K562 (cell line): ENCODE measurements around the gene BICD1. TPM values are rescaled to one million over a fixed set of nuclear protein-coding genes. Genes with fewer than 3 reads are reported as not detected.

ENCODE experiments used
- ATAC-seq: fragments of 200-7000 bp; cut with Tn5 transposase; 3 replicates; pipeline ENCODE4 v1.9.1; 2020; ENCODE audit warnings: moderate library complexity
- BruUV-seq: library from RNA; stranded (reverse); fragments of 400-500 nt; replicated peaks from 2 replicates; lab custom pipeline; 2021; lab: Mats Ljungman, UMichigan
- CTCF ChIA-PET: fragments of 300-600 bp; formaldehyde crosslinking; extraction: SDS; loops from one replicate; lab custom pipeline; 2021; ENCODE audit warnings: low intra/inter-chr PET ratio; lab: Yijun Ruan, JAX
- POLR2A ChIA-PET: fragments of 300-600, 350-650 bp; sonication (Branson Sonifier 250); formaldehyde crosslinking; extraction: SDS; loops from one replicate; lab custom pipeline; 2021; ENCODE audit warnings: antibody characterized with exemption, inconsistent platforms; lab: Yijun Ruan, JAX
- DNase-seq, 4 experiments: peaks; one replicate each; pipeline versions ENCODE4 v3.0.0 to v3.0.0-alpha.2; 2011 to 2018; ENCODE audit warnings: low spot score in 3 of 4, mixed read lengths in 3 of 4; ENCODE audit errors: extremely low read depth in 1 of 4
- FAIRE-seq: peaks from 2 replicates; lab custom pipeline; 2011; peaks lifted over from hg19 to GRCh38; lab: Jason Lieb, UNC
- H2AFZ ChIP-seq: 2 replicates; pipeline ENCODE4 v1.6.0; 2011; ENCODE audit warnings: low read depth, low read length, control low read depth, inconsistent platforms
- H3K27ac ChIP-seq: fragments of 200-600 bp; 3 replicates; pipeline ENCODE4 v1.8.0; 2011; ENCODE audit warnings: low read depth, mild to moderate bottlenecking, control low read depth, inconsistent platforms, low read length, moderate library complexity, mixed read lengths; ENCODE audit errors: extremely low read depth
- H3K27me3 ChIP-seq, 2 experiments: fragments of 300-600 bp in 1 of 2; 2 replicates in 1 of 2; 3 replicates in 1 of 2; pipeline versions ENCODE4 v1.6.0 to v1.8.0; 2011; ENCODE audit warnings: inconsistent platforms in 2 of 2, low read length in 2 of 2, mild to moderate bottlenecking in 1 of 2, mixed read lengths in 1 of 2, moderate library complexity in 1 of 2; ENCODE audit not compliant: control insufficient read depth in 2 of 2, insufficient read depth in 2 of 2
- H3K36me3 ChIP-seq: fragments of 300-600 bp; 3 replicates; pipeline ENCODE4 v1.8.0; 2011; ENCODE audit warnings: mild to moderate bottlenecking, low read length, inconsistent platforms; ENCODE audit not compliant: control insufficient read depth, insufficient read depth
- H3K4me1 ChIP-seq, 2 experiments: fragments of 200-600 bp in 1 of 2; replicated peaks in 1 of 2; 2 replicates in 1 of 2; 3 replicates in 1 of 2; pipeline versions ENCODE4 v1.5.1 to v1.8.0; 2011; ENCODE audit warnings: inconsistent platforms in 2 of 2, low read length in 2 of 2, mild to moderate bottlenecking in 1 of 2, mixed read lengths in 1 of 2, moderate library complexity in 1 of 2; ENCODE audit not compliant: control insufficient read depth in 2 of 2, insufficient read depth in 2 of 2
- H3K4me2 ChIP-seq: 2 replicates; pipeline ENCODE4 v1.6.1; 2011; ENCODE audit warnings: low read length, control low read depth, inconsistent platforms, mixed read lengths; ENCODE audit not compliant: insufficient read depth
- H3K4me3 ChIP-seq: fragments of 200-600 bp; sonication (generic), shearing (Covaris generic); 2 replicates; pipeline ENCODE4 v1.5.1; 2016; ENCODE audit warnings: control low read depth, inconsistent platforms
- H3K79me2 ChIP-seq: fragments of 200-600 bp; 3 replicates; pipeline ENCODE4 v1.8.0; 2011; ENCODE audit warnings: low read length, inconsistent platforms; ENCODE audit not compliant: control insufficient read depth, insufficient read depth
- H3K9ac ChIP-seq, 2 experiments: 2 replicates each; pipeline versions ENCODE4 v1.6.0 to v1.6.1; 2011; ENCODE audit warnings: low read depth in 2 of 2, low read length in 2 of 2, control low read depth in 1 of 2, inconsistent platforms in 1 of 2, mild to moderate bottlenecking in 1 of 2, mixed read lengths in 1 of 2; ENCODE audit not compliant: insufficient read depth in 1 of 2
- H3K9me1 ChIP-seq: one replicate; pipeline ENCODE4 v1.6.0; 2011; ENCODE audit warnings: inconsistent platforms, mild to moderate bottlenecking, low read length, moderate library complexity; ENCODE audit not compliant: control insufficient read depth, insufficient read depth
- H3K9me3 ChIP-seq: replicated peaks from 2 replicates; pipeline ENCODE4 v1.5.1; 2011; ENCODE audit warnings: low read depth, low read length, inconsistent platforms; ENCODE audit not compliant: control insufficient read depth, insufficient read depth
- H4K20me1 ChIP-seq: replicated peaks from 2 replicates; pipeline ENCODE4 v1.6.1; 2011; ENCODE audit warnings: low read length, inconsistent platforms, mixed read lengths; ENCODE audit not compliant: control insufficient read depth, insufficient read depth
- CXXC5 ChIP-seq: fragments of 250-450 bp; sonication (Bioruptor Pico); IDR thresholded peaks from 2 replicates; pipeline ENCODE4 v1.8.0; 2022; ENCODE audit warnings: inconsistent platforms, mild to moderate bottlenecking, moderate library complexity
- ESRRB ChIP-seq: fragments of 250-450 bp; sonication (Bioruptor Pico); IDR thresholded peaks from 2 replicates; pipeline ENCODE4 v1.5.0; 2020; ENCODE audit warnings: mild to moderate bottlenecking, moderate library complexity, borderline replicate concordance
- EZH2 ChIP-seq: IDR thresholded peaks from 2 replicates; pipeline ENCODE4 v1.6.1; 2012; ENCODE audit warnings: low read depth, mild to moderate bottlenecking, inconsistent platforms, low read length, borderline replicate concordance
- IRF2 ChIP-seq: sonication (generic); formaldehyde crosslinking; IDR thresholded peaks from 2 replicates; pipeline ENCODE4 v1.8.1; 2022; ENCODE audit warnings: mild to moderate bottlenecking, missing genetic modification reagents
- KDM5B ChIP-seq: fragments of 200-600 bp; sonication (generic); IDR thresholded peaks from 2 replicates; pipeline ENCODE4 v1.6.1; 2012; ENCODE audit warnings: low read depth, mild to moderate bottlenecking, moderate library complexity, low read length, control low read depth, inconsistent platforms; ENCODE audit not compliant: insufficient replicate concordance
- MEIS2 ChIP-seq: fragments of 450-650 bp; IDR thresholded peaks from 2 replicates; pipeline ENCODE4 v1.6.1; 2014; ENCODE audit warnings: mild to moderate bottlenecking; ENCODE audit not compliant: partially characterized antibody
- RBM39 ChIP-seq: fragments of 200-400 bp; formaldehyde crosslinking; optimal IDR thresholded peaks from 2 replicates; pipeline ENCODE3; 2018; ENCODE audit warnings: low read depth, low read length
- ZBTB8A ChIP-seq: fragments of 450-650 bp; IDR thresholded peaks from 2 replicates; pipeline ENCODE4 v1.6.1; 2018; ENCODE audit warnings: mild to moderate bottlenecking, moderate library complexity; ENCODE audit not compliant: partially characterized antibody
- ZNF174 ChIP-seq: fragments of 250-450 bp; sonication (Bioruptor Pico); IDR thresholded peaks from 2 replicates; pipeline ENCODE4 v1.4.0; 2020; ENCODE audit warnings: mild to moderate bottlenecking
- in situ Hi-C: fragments of 300-500 bp; cut with MboI; formaldehyde crosslinking; loops from 4 replicates; pipeline ENCODE4 v1.15.0; 2018; ENCODE audit warnings: inconsistent platforms, mixed read lengths
- intact Hi-C: fragments of 100-400 bp; cut with micrococcal nuclease; formaldehyde crosslinking; loops from 2 replicates; pipeline ENCODE4 v1.14.2; 2022
- polyA plus RNA-seq, 8 experiments: library from polyadenylated mRNA; depleted of rRNA in 4 of 8; stranded (reverse) in 5 of 8; unstranded in 3 of 8; fragments of >200 nt; fragmentation: Nextera tagmentation in 2 of 8; fragmentation: Illumina TruSeq in 1 of 8; extraction: Ambion mirVana in 2 of 8; extraction: Trizol in 1 of 8; gene quantifications; 2 replicates each; pipeline versions ENCODE4 v1.2.1 to v1.2.3, GENCODE V29; 2011 to 2014; ENCODE audit warnings: inconsistent platforms in 1 of 8, missing spikeins in 1 of 8
- total RNA-seq, 7 experiments: library from RNA; depleted of rRNA in 6 of 7; stranded (reverse); fragments of >200 nt in 6 of 7; fragmentation: Illumina TruSeq in 2 of 7; extraction: Trizol in 2 of 7; gene quantifications; 2 replicates each; pipeline versions ENCODE4 v1.2.1 to v1.2.3, GENCODE V29; 2011 to 2021; ENCODE audit warnings: low replicate concordance in 1 of 7
- TF ChIP-seq, protein P1 (sequence below): fragments of 450-650 bp; formaldehyde crosslinking; IDR thresholded peaks from 2 replicates; pipeline ENCODE4 v1.4.0; 2020; ENCODE audit warnings: mild to moderate bottlenecking, moderate library complexity
- TF ChIP-seq, protein P2 (sequence below), 2 experiments: fragments of 450-650 bp; IDR thresholded peaks; 2 replicates each; pipeline ENCODE4 v1.6.1; 2018; ENCODE audit warnings: mild to moderate bottlenecking in 2 of 2, low read depth in 1 of 2; ENCODE audit not compliant: partially characterized antibody in 2 of 2
- TF ChIP-seq, protein P3 (sequence below): fragments of 150-350 bp; conservative IDR thresholded peaks from 2 replicates; pipeline ENCODE4 v1.6.1; 2014; ENCODE audit warnings: low read length
- TF ChIP-seq, protein P4 (sequence below): fragments of 250-450 bp; sonication (Bioruptor Pico); IDR thresholded peaks from 2 replicates; pipeline ENCODE4 v1.8.0; 2022; ENCODE audit warnings: inconsistent platforms, mild to moderate bottlenecking, moderate library complexity, borderline replicate concordance

BICD1 gene
- total and polyA plus RNA-seq, 9 of the 15 experiments (the other 6 are each of a cell fraction or from before 2014, with no cell fraction given): 3.5 to 21.1 (median 12.5) TPM

DNA sequence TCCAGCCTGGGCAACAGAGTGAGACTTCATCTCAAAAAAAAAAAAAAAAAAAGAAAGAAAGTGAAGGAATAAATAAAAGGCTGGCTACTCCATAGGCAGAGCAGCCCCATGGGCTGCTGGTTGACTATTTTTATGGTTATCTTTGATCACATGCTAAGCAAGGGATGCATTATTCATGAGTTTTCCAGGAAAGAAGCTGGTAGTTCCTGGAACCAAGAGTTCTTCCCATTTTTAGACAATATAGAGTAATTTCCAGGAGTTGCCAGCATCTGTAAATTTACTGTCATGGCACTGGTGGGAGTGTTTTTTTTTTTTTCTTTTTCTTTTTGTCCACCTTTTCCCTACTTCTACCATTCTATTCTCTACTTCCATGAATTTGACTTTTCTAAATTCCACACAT is 316.9 kb downstream of the BICD1 start:
- Histone ChIP-seq H2AFZ (no peak overlapping the region), H3K9me1 (no peaks in the 10 kb centered on the region), H3K27me3 (no peaks in the 10 kb centered on the region), H3K4me1 (no peaks in the 10 kb centered on the region; a peak in 1 of 5 replicates), H3K9ac (no peak overlapping the region), H3K27ac (no peak overlapping the region), H4K20me1 (no peaks in the 10 kb centered on the region), H3K4me2 (no peak overlapping the region), H3K79me2 (no peaks in the 10 kb centered on the region), H3K4me3 (no peak overlapping the region), H3K36me3 (no peaks in the 10 kb centered on the region), H3K9me3 (no peaks in the 10 kb centered on the region)
- intact Hi-C loops: no loop called here
- in situ Hi-C loops: no loop called here
- FAIRE-seq (no peak), DNase-seq (peak in 1 of 4 experiments; percentile 47), ATAC-seq (peak; percentile 55; the same call in 2 of the 3 replicates)
- CTCF ChIA-PET: no interaction called here
- BruUV-seq: no TSS peak
- POLR2A ChIA-PET: interaction anchor here (1.5 kb wide), 1 partner anchor 11 kb away, joined by 3 read pairs; no protein-coding TSS in a partner anchor
- TF ChIP-seq IRF2 (CRISPR knock-in tag): no peak
- TF ChIP-seq ESRRB (CRISPR knock-in tag): no peak
- TF ChIP-seq EZH2: no peak
- no peak for TF ChIP-seq KDM5B
- TF ChIP-seq, protein P1, sequence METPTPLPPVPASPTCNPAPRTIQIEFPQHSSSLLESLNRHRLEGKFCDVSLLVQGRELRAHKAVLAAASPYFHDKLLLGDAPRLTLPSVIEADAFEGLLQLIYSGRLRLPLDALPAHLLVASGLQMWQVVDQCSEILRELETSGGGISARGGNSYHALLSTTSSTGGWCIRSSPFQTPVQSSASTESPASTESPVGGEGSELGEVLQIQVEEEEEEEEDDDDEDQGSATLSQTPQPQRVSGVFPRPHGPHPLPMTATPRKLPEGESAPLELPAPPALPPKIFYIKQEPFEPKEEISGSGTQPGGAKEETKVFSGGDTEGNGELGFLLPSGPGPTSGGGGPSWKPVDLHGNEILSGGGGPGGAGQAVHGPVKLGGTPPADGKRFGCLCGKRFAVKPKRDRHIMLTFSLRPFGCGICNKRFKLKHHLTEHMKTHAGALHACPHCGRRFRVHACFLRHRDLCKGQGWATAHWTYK: no peak
- TF ChIP-seq, protein P2, sequence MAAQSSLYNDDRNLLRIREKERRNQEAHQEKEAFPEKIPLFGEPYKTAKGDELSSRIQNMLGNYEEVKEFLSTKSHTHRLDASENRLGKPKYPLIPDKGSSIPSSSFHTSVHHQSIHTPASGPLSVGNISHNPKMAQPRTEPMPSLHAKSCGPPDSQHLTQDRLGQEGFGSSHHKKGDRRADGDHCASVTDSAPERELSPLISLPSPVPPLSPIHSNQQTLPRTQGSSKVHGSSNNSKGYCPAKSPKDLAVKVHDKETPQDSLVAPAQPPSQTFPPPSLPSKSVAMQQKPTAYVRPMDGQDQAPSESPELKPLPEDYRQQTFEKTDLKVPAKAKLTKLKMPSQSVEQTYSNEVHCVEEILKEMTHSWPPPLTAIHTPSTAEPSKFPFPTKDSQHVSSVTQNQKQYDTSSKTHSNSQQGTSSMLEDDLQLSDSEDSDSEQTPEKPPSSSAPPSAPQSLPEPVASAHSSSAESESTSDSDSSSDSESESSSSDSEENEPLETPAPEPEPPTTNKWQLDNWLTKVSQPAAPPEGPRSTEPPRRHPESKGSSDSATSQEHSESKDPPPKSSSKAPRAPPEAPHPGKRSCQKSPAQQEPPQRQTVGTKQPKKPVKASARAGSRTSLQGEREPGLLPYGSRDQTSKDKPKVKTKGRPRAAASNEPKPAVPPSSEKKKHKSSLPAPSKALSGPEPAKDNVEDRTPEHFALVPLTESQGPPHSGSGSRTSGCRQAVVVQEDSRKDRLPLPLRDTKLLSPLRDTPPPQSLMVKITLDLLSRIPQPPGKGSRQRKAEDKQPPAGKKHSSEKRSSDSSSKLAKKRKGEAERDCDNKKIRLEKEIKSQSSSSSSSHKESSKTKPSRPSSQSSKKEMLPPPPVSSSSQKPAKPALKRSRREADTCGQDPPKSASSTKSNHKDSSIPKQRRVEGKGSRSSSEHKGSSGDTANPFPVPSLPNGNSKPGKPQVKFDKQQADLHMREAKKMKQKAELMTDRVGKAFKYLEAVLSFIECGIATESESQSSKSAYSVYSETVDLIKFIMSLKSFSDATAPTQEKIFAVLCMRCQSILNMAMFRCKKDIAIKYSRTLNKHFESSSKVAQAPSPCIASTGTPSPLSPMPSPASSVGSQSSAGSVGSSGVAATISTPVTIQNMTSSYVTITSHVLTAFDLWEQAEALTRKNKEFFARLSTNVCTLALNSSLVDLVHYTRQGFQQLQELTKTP (IDR thresholded peaks at IDR 0.05; ENCODE audit: low read depth in 1 of 2, partially characterized antibody in 2 of 2): no peak
- TF ChIP-seq RBM39: no peak
- TF ChIP-seq, protein P3, sequence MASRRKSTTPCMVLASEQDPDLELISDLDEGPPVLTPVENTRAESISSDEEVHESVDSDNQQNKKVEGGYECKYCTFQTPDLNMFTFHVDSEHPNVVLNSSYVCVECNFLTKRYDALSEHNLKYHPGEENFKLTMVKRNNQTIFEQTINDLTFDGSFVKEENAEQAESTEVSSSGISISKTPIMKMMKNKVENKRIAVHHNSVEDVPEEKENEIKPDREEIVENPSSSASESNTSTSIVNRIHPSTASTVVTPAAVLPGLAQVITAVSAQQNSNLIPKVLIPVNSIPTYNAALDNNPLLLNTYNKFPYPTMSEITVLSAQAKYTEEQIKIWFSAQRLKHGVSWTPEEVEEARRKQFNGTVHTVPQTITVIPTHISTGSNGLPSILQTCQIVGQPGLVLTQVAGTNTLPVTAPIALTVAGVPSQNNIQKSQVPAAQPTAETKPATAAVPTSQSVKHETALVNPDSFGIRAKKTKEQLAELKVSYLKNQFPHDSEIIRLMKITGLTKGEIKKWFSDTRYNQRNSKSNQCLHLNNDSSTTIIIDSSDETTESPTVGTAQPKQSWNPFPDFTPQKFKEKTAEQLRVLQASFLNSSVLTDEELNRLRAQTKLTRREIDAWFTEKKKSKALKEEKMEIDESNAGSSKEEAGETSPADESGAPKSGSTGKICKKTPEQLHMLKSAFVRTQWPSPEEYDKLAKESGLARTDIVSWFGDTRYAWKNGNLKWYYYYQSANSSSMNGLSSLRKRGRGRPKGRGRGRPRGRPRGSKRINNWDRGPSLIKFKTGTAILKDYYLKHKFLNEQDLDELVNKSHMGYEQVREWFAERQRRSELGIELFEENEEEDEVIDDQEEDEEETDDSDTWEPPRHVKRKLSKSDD: no peak
- peak; percentile 37 for TF ChIP-seq MEIS2
- no peak for TF ChIP-seq ZNF174 (CRISPR knock-in tag)
- no peak for TF ChIP-seq ZBTB8A
- no peak for TF ChIP-seq CXXC5 (CRISPR knock-in tag)
- TF ChIP-seq, protein P4, sequence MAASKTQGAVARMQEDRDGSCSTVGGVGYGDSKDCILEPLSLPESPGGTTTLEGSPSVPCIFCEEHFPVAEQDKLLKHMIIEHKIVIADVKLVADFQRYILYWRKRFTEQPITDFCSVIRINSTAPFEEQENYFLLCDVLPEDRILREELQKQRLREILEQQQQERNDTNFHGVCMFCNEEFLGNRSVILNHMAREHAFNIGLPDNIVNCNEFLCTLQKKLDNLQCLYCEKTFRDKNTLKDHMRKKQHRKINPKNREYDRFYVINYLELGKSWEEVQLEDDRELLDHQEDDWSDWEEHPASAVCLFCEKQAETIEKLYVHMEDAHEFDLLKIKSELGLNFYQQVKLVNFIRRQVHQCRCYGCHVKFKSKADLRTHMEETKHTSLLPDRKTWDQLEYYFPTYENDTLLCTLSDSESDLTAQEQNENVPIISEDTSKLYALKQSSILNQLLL (CRISPR knock-in tag): no peak
